ENCODE data around the gene RESF1.

Gene RESF1

GRCh38 chr12:32005496-32006125, 46.4 kb downstream of the RESF1 start:
- no peak for DNase-seq (ENCODE audit: low read depth, low spot score)

Measured in smooth muscle cell of the brain vasculature (primary cell).